GM12878 (cell line): ENCODE results near the gene IGFLR1. TPM values are rescaled to one million over a fixed set of nuclear protein-coding genes. Genes with fewer than 3 reads are reported as not detected.

Experiments used
- CEBPB ChIP-seq, 2 experiments: fragments of 150-350 bp in 1 of 2; IDR thresholded peaks; 2 replicates each; pipeline ENCODE4 v1.6.1; 2012 to 2014; ENCODE audit warnings: low read depth in 2 of 2, low read length in 2 of 2, borderline replicate concordance in 1 of 2, inconsistent platforms in 1 of 2
- EED ChIP-seq: sonication (generic); IDR thresholded peaks from 2 replicates; pipeline ENCODE4 v1.6.1; 2016; ENCODE audit warnings: antibody characterized with exemption, low read depth
- IRF4 ChIP-seq: IDR thresholded peaks from 2 replicates; pipeline ENCODE4 v1.6.1; 2011; ENCODE audit warnings: low read depth, low read length
- KDM1A ChIP-seq: fragments of 200-600 bp; sonication (generic); IDR thresholded peaks from 2 replicates; pipeline ENCODE4 v1.6.1; 2016; ENCODE audit warnings: borderline replicate concordance
- LARP7 ChIP-seq: fragments of 450-650 bp; IDR thresholded peaks from 2 replicates; pipeline ENCODE4 v1.6.1; 2017; ENCODE audit warnings: mild to moderate bottlenecking
- MTA3 ChIP-seq: IDR thresholded peaks from 2 replicates; pipeline ENCODE4 v1.6.1; 2012; ENCODE audit warnings: low read length, inconsistent platforms, borderline replicate concordance
- NFIC ChIP-seq: IDR thresholded peaks from 2 replicates; pipeline ENCODE4 v1.6.1; 2012; ENCODE audit warnings: low read depth, mild to moderate bottlenecking, inconsistent platforms, low read length, moderate library complexity
- TBL1XR1 ChIP-seq: IDR thresholded peaks from 2 replicates; pipeline ENCODE4 v1.6.1; 2012; ENCODE audit warnings: low read depth, low read length, improper control_type of control experiment
- polyA plus RNA-seq, 11 experiments: library from polyadenylated mRNA; depleted of rRNA in 4 of 11; unstranded in 6 of 11; stranded (reverse) in 5 of 11; fragments of >200 nt; fragmentation: Nextera tagmentation in 4 of 11; fragmentation: Illumina TruSeq in 1 of 11; extraction: Ambion mirVana in 4 of 11; extraction: Trizol in 1 of 11; gene quantifications; 1 replicate in 1 of 11; 2 replicates in 10 of 11; pipeline versions ENCODE4 v1.2.1 to v1.2.3, GENCODE V29; 2011 to 2016; ENCODE audit warnings: inconsistent platforms in 2 of 11, missing spikeins in 2 of 11, low read depth in 1 of 11
- total RNA-seq, 4 experiments: library from RNA; depleted of rRNA in 3 of 4; stranded (reverse); fragments of >200 nt in 3 of 4; fragmentation: Illumina TruSeq in 1 of 4; extraction: Trizol in 1 of 4; gene quantifications; 2 replicates each; pipeline versions ENCODE4 v1.2.1 to v1.2.3, GENCODE V29; 2013 to 2021
- TF ChIP-seq, protein P1 (sequence below): IDR thresholded peaks from 2 replicates; pipeline ENCODE4 v1.6.1; 2011; ENCODE audit warnings: borderline replicate concordance, low read depth, mild to moderate bottlenecking, moderate library complexity, low read length; ENCODE audit not compliant: insufficient read depth, poor library complexity, severe bottlenecking
- TF ChIP-seq, protein P2 (sequence below): IDR thresholded peaks from 2 replicates; pipeline ENCODE4 v1.6.1; 2012; ENCODE audit warnings: low read depth, low read length, improper control_type of control experiment
- TF ChIP-seq, protein P3 (sequence below): fragments of 450-650 bp; IDR thresholded peaks from 2 replicates; pipeline ENCODE4 v1.6.1; 2014; ENCODE audit warnings: mild to moderate bottlenecking
- TF ChIP-seq, protein P4 (sequence below): IDR thresholded peaks from 2 replicates; pipeline ENCODE4 v1.6.1; 2011; ENCODE audit warnings: low read depth, low read length, improper control_type of control experiment, borderline replicate concordance
- TF ChIP-seq, protein P5 (sequence below): fragments of 150-350 bp; IDR thresholded peaks from 2 replicates; pipeline ENCODE4 v1.6.1; 2016; ENCODE audit warnings: low read depth, low read length

The IGFLR1 gene
- total and polyA plus RNA-seq, 10 of the 15 experiments (the other 5 are each of a cell fraction or from before 2014, with no cell fraction given) = 2.5 to 39.9 (median 24.8) TPM

DNA sequence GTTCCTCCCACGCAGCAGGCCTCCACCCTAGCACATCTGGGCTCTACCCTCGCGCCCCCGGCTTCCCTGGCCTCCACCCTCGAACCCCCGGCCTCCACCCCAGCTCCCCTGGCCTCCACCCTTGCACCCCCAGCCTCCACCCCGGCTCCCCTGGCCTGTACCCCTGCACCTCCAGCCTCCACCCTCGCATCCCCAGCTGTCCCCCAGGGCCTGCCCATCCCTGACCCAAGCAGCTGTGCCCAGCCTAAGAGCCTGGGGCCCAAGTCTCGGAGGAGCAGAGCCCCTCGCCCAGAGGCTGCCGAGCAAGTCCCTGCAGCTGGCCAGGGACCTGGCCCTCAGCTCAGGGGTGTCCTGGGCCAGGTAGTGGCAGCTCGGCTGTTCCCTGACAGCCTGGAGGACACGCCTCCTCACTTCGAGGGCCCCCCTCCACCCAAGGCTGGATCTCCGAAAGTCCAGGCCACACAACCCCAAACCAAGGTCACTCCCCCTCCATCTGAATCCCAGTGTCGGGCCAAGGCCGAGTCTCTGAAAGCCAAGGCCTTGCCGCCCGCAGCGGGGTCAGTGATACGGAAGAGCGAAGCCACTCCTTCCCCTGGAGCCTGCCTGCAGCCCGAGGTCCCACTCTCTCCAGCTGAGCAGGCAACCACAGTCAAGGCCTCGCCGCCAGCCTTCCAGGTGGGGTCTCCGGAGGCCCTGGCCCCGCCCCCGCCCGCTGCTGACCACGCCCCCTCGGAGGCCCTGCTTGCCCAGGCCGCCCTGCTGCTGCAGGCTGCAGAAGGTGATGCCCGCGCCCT lies 25.2 kb upstream of the IGFLR1 start (continued):
- TF ChIP-seq, protein P1, sequence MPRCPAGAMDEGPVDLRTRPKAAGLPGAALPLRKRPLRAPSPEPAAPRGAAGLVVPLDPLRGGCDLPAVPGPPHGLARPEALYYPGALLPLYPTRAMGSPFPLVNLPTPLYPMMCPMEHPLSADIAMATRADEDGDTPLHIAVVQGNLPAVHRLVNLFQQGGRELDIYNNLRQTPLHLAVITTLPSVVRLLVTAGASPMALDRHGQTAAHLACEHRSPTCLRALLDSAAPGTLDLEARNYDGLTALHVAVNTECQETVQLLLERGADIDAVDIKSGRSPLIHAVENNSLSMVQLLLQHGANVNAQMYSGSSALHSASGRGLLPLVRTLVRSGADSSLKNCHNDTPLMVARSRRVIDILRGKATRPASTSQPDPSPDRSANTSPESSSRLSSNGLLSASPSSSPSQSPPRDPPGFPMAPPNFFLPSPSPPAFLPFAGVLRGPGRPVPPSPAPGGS = no peak
- TF ChIP-seq NFIC (no peak), KDM1A (no peak), EED (no peak), CEBPB (IDR thresholded peaks at IDR 0.05; ENCODE audit: borderline replicate concordance in 1 of 2, low read depth in 2 of 2, low read length in 2 of 2) (no peak), IRF4 (no peak), MTA3 (no peak), LARP7 (no peak), TBL1XR1 (no peak)
- TF ChIP-seq, protein P2, sequence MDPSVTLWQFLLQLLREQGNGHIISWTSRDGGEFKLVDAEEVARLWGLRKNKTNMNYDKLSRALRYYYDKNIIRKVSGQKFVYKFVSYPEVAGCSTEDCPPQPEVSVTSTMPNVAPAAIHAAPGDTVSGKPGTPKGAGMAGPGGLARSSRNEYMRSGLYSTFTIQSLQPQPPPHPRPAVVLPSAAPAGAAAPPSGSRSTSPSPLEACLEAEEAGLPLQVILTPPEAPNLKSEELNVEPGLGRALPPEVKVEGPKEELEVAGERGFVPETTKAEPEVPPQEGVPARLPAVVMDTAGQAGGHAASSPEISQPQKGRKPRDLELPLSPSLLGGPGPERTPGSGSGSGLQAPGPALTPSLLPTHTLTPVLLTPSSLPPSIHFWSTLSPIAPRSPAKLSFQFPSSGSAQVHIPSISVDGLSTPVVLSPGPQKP = no peak
- TF ChIP-seq, protein P3, sequence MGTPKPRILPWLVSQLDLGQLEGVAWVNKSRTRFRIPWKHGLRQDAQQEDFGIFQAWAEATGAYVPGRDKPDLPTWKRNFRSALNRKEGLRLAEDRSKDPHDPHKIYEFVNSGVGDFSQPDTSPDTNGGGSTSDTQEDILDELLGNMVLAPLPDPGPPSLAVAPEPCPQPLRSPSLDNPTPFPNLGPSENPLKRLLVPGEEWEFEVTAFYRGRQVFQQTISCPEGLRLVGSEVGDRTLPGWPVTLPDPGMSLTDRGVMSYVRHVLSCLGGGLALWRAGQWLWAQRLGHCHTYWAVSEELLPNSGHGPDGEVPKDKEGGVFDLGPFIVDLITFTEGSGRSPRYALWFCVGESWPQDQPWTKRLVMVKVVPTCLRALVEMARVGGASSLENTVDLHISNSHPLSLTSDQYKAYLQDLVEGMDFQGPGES = no peak
- TF ChIP-seq, protein P4, sequence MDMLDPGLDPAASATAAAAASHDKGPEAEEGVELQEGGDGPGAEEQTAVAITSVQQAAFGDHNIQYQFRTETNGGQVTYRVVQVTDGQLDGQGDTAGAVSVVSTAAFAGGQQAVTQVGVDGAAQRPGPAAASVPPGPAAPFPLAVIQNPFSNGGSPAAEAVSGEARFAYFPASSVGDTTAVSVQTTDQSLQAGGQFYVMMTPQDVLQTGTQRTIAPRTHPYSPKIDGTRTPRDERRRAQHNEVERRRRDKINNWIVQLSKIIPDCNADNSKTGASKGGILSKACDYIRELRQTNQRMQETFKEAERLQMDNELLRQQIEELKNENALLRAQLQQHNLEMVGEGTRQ = no peak
- TF ChIP-seq, protein P5, sequence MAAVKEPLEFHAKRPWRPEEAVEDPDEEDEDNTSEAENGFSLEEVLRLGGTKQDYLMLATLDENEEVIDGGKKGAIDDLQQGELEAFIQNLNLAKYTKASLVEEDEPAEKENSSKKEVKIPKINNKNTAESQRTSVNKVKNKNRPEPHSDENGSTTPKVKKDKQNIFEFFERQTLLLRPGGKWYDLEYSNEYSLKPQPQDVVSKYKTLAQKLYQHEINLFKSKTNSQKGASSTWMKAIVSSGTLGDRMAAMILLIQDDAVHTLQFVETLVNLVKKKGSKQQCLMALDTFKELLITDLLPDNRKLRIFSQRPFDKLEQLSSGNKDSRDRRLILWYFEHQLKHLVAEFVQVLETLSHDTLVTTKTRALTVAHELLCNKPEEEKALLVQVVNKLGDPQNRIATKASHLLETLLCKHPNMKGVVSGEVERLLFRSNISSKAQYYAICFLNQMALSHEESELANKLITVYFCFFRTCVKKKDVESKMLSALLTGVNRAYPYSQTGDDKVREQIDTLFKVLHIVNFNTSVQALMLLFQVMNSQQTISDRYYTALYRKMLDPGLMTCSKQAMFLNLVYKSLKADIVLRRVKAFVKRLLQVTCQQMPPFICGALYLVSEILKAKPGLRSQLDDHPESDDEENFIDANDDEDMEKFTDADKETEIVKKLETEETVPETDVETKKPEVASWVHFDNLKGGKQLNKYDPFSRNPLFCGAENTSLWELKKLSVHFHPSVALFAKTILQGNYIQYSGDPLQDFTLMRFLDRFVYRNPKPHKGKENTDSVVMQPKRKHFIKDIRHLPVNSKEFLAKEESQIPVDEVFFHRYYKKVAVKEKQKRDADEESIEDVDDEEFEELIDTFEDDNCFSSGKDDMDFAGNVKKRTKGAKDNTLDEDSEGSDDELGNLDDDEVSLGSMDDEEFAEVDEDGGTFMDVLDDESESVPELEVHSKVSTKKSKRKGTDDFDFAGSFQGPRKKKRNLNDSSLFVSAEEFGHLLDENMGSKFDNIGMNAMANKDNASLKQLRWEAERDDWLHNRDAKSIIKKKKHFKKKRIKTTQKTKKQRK = no peak
- TF ChIP-seq, all 136 proteins: peak for 0
